ENCODE results near the gene CRLF3.
"Not testable (repeated sequence)": the region's sequence is repeated elsewhere in the genome, so short reads cannot be mapped to it uniquely, and the experiment has no call there.

The CRLF3 gene, protein sequence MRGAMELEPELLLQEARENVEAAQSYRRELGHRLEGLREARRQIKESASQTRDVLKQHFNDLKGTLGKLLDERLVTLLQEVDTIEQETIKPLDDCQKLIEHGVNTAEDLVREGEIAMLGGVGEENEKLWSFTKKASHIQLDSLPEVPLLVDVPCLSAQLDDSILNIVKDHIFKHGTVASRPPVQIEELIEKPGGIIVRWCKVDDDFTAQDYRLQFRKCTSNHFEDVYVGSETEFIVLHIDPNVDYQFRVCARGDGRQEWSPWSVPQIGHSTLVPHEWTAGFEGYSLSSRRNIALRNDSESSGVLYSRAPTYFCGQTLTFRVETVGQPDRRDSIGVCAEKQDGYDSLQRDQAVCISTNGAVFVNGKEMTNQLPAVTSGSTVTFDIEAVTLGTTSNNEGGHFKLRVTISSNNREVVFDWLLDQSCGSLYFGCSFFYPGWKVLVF

GRCh38 chr17:30824356-30825145 lies at the start of gene CRLF3:
TSS of gene CRLF3 (minus strand) at chr17:30824692. CDS start at chr17:30824651, 41 bp downstream.
- in situ Hi-C loops (cut with MboI; ENCODE audit: low sequenced_read_pairs) = no loop called here

DNA sequence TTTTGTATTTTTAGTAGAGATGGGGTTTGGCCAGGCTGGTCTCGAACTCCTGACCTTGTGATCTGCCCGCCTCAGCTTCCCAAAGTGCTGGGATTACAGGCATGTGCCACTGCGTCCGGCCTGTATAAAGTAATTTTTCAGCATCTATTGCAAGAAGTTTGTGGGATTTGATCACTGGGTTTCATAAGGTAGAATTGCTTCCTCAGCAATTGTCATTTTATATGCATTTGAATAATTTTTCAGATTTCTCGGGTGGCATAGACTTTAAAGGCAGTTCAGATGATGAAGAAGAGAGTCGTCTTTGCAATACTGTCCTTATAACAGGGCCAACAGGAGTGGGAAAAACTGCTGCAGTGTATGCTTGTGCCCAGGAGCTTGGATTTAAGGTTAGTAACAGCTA lies 44.5 kb upstream of the CRLF3 start:
- in situ Hi-C loops (cut with MboI; ENCODE audit: low sequenced_read_pairs) = no loop called here

DNA sequence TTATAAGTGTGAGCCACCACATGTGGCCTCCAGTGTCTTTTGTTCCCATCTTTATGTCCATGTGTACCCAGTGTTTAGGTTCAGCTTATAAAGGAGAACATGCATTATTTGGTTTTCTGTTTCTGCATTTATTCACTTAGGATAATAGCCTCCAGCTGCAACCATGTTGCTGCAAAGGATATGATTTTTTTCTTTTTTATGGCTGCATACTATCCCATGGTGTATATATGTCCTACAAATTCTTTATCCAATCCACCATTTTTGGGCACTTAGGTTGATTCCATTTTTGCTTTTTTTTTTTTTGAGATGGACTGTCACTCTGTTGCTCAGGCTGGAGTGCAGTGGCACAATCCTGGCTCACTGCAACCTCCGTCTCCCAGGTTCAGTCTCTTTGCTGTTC lies 40.1 kb upstream of the CRLF3 start:
- in situ Hi-C loops (cut with MboI; ENCODE audit: low sequenced_read_pairs) = no loop called here

GRCh38 chr17:30858556-30859250 lies 34.2 kb upstream of the CRLF3 start:
- in situ Hi-C loops (cut with MboI; ENCODE audit: low sequenced_read_pairs) = no loop called here

GRCh38 chr17:30854146-30854545 lies 29.7 kb upstream of the CRLF3 start:
- in situ Hi-C loops (cut with MboI; ENCODE audit: low sequenced_read_pairs) = no loop called here

DNA sequence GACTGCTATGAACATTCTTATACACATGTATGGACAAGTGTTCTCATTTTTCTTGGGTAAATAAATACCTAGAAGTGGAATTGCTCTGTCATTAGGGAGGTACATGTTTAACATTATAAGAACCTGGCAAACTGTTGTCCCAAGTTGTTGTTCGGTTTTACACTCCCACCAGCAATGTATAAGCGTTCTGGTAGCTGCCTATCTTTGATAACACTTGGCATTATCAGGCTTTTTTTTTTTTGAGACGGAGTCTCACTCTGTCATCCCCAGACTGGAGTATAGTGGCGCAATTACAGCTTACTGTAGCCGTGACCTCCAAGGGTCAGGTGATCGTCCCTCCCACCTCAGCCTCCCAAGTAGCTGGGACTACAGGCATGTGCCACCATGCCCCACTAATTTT lies 23.5 kb upstream of the CRLF3 start:
- in situ Hi-C loops (cut with MboI; ENCODE audit: low sequenced_read_pairs) = no loop called here

- in situ Hi-C loops (cut with MboI; ENCODE audit: low sequenced_read_pairs) = no loop called here
Measured at GRCh38 chr17:30840771-30841170, 16.3 kb upstream of the CRLF3 start.

- in situ Hi-C loops (cut with MboI; ENCODE audit: low sequenced_read_pairs) = no loop called here
Measured at GRCh38 chr17:30838202-30838807, 13.8 kb upstream of the CRLF3 start.

GRCh38 chr17:30832438-30833124 lies 8.1 kb upstream of the CRLF3 start:
- in situ Hi-C loops (cut with MboI; ENCODE audit: low sequenced_read_pairs) = no loop called here

- in situ Hi-C loops (cut with MboI; ENCODE audit: low sequenced_read_pairs) = no loop called here
Measured at GRCh38 chr17:30831663-30832437, 7.4 kb upstream of the CRLF3 start, which contains the start of gene ATAD5. TSS of gene ATAD5 (plus strand) at chr17:30831966. CDS start at chr17:30832348, 382 bp downstream.

DNA sequence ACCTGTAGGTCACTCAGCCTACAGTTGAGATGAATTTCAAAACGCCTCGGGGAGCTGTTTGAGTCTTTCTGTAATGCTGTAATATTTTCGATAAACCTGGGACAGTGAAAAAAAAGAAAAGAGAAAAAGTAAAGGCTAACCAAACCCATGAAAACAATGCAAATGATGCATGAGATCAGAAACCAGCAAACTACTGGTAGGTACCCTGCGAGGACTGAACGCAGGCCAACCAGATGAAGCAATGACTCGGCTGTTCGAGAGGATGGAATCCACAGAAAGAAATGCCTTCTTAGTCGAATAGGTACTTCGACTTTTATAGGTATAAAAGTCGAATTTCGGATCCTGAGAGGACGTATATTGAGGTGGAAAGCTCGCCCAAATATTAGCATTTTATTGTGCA lies 6.8 kb upstream of the CRLF3 start:
- in situ Hi-C loops (cut with MboI; ENCODE audit: low sequenced_read_pairs) = no loop called here

GRCh38 chr17:30829022-30829421 lies 4.5 kb upstream of the CRLF3 start:
- in situ Hi-C loops (cut with MboI; ENCODE audit: low sequenced_read_pairs) = no loop called here

- in situ Hi-C loops (cut with MboI; ENCODE audit: low sequenced_read_pairs) = no loop called here
Measured at GRCh38 chr17:30827082-30827481, 2.6 kb upstream of the CRLF3 start.

DNA sequence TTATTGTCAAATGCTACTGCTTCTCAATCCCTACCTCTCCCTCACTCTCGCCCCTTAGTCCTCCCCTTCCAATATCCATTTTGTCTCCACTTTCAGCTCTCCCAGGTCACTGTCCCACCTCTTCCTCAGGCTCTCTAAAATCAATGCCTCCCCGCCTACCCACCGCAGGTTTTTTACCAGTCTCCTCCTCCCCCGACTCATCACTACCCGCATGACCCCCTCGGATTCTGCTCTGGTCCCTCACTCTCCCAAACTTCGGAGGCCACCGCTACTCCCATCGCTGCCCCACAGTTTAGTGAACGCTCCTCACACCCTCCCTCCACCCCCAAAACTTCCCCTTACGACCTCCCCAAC lies 513 bp downstream of the CRLF3 start:
- in situ Hi-C loops (cut with MboI; ENCODE audit: low sequenced_read_pairs) = no loop called here

GRCh38 chr17:30823421-30823820 lies 1.1 kb downstream of the CRLF3 start:
- in situ Hi-C loops (cut with MboI; ENCODE audit: low sequenced_read_pairs) = no loop called here

- in situ Hi-C loops (cut with MboI; ENCODE audit: low sequenced_read_pairs) = not testable (repeated sequence)
Measured at GRCh38 chr17:30822919-30823318, 1.6 kb downstream of the CRLF3 start.

GRCh38 chr17:30821871-30822723 lies 2.4 kb downstream of the CRLF3 start:
- in situ Hi-C loops (cut with MboI; ENCODE audit: low sequenced_read_pairs) = no loop called here

DNA sequence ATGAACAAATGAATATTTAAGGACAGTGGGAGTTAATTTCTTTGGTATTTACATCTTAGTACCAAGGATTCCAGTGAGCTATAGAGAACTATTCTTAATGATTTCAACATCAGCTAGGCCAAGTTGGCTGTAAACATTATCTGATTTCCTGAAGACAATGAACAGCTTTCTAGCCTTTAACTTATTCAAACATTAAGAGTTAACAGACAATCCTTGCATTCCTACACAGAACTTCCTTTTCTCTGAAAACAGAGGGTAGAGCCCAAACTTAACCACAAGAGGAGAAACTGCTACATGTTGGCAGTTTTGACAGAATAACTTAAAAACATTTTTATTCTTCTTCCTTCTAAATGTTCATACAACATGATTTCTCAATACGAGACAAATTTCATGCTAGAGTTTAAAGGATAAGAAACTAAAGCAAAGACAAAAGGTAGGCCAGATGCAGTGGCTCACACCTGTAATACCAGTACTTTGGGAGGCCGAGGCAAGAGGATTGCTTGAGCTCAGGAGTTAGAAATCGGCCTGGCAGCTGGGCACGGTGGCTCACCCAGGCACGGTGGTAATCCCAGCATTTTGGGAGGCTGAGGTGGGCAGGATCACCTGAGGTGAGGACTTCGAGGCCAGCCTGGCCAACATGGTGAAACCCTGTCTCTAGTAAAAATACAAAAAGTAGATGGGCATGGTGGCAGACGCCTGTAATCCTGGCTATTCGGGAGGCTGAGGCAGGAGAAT lies 4.4 kb downstream of the CRLF3 start:
- in situ Hi-C loops (cut with MboI; ENCODE audit: low sequenced_read_pairs) = no loop called here
